ENCODE results near the gene TVP23B.

DNA sequence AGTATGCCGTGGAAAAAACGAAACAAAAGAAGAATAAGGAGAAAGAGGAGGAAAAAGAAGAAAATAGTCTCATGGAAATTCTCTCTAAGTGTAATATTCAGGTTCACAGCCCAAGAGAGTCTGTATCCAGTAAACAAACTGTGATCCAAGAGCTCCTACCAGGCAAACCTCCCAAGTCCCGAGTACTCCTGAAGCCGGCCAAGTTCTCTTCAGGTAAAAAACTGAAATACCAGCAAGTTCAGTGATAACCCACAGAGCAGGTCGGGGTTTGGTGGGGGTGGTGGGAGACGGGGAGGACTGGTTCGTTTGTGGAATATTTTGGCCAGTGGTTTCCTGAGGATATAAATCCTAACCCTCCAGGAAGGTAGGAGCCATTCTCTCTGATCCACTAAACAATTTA lies 8.5 kb upstream of the TVP23B start:
- TF ChIP-seq, protein P1, sequence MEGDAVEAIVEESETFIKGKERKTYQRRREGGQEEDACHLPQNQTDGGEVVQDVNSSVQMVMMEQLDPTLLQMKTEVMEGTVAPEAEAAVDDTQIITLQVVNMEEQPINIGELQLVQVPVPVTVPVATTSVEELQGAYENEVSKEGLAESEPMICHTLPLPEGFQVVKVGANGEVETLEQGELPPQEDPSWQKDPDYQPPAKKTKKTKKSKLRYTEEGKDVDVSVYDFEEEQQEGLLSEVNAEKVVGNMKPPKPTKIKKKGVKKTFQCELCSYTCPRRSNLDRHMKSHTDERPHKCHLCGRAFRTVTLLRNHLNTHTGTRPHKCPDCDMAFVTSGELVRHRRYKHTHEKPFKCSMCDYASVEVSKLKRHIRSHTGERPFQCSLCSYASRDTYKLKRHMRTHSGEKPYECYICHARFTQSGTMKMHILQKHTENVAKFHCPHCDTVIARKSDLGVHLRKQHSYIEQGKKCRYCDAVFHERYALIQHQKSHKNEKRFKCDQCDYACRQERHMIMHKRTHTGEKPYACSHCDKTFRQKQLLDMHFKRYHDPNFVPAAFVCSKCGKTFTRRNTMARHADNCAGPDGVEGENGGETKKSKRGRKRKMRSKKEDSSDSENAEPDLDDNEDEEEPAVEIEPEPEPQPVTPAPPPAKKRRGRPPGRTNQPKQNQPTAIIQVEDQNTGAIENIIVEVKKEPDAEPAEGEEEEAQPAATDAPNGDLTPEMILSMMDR (conservative IDR thresholded peaks at IDR 0.05; ENCODE audit: low read depth, low read length), result no peak
- TF ChIP-seq EZH2 (IDR thresholded peaks at IDR 0.05; ENCODE audit: low read length, unreplicated experiment), result no peak
- TF ChIP-seq EZH2phosphoT487 (IDR thresholded peaks at IDR 0.05; ENCODE audit: borderline replicate concordance, low read length), result no peak
